Measurements from ENCODE around the gene GMPPA.

The GMPPA gene

GRCh38 chr2:219548990-219549389 lies 50.3 kb downstream of the GMPPA start:
- no peak overlapping the region for H3K27ac ChIP-seq (ENCODE audit: low read depth, low read length)
- peaks cover 16 to 20% of the 10 kb centered on the region in 2 donors for H3K27me3 ChIP-seq (ENCODE audit: control insufficient read depth in 1 of 2, insufficient read depth in 2 of 2, low read length in 2 of 2)
- peaks cover 23 to 24% of the 10 kb centered on the region in 2 donors for H3K4me1 ChIP-seq (ENCODE audit: control insufficient read depth in 1 of 2, insufficient read depth in 2 of 2, low read length in 2 of 2)
- no peaks in the 10 kb centered on the region for H3K9me3 ChIP-seq (ENCODE audit: control insufficient read depth in 1 of 2, low read length in 2 of 2)
- H3K4me3 ChIP-seq (ENCODE audit: low read depth in 1 of 2, low read length in 2 of 2): no peak overlapping the region
- no peaks in the 10 kb centered on the region for H3K36me3 ChIP-seq (ENCODE audit: control insufficient read depth in 1 of 2, insufficient read depth in 2 of 2, low read length in 2 of 2)
- H3K9ac ChIP-seq (ENCODE audit: low read depth in 1 of 2, low read length in 2 of 2): no peak overlapping the region

- Histone ChIP-seq H3K9ac (ENCODE audit: low read depth in 1 of 2, low read length in 2 of 2) (no peak overlapping the region), H3K4me3 (ENCODE audit: low read depth in 1 of 2, low read length in 2 of 2) (no peak overlapping the region), H3K36me3 (ENCODE audit: control insufficient read depth in 1 of 2, insufficient read depth in 2 of 2, low read length in 2 of 2) (no peaks in the 10 kb centered on the region), H3K27me3 (ENCODE audit: control insufficient read depth in 1 of 2, insufficient read depth in 2 of 2, low read length in 2 of 2) (peaks cover 20 to 22% of the 10 kb centered on the region in 2 donors), H3K9me3 (ENCODE audit: control insufficient read depth in 1 of 2, low read length in 2 of 2) (no peaks in the 10 kb centered on the region), H3K27ac (ENCODE audit: low read depth, low read length) (no peak overlapping the region), H3K4me1 (ENCODE audit: control insufficient read depth in 1 of 2, insufficient read depth in 2 of 2, low read length in 2 of 2) (peaks cover 17% of the 10 kb centered on the region in 2 donors)
Observed at GRCh38 chr2:219549619-219550018, 50.9 kb downstream of the GMPPA start.

- H3K36me3 ChIP-seq (ENCODE audit: control insufficient read depth in 1 of 2, insufficient read depth in 2 of 2, low read length in 2 of 2): no peaks in the 10 kb centered on the region
- no peaks in the 10 kb centered on the region for H3K9me3 ChIP-seq (ENCODE audit: control insufficient read depth in 1 of 2, low read length in 2 of 2)
- H3K27me3 ChIP-seq (ENCODE audit: control insufficient read depth in 1 of 2, insufficient read depth in 2 of 2, low read length in 2 of 2): peaks cover 20 to 22% of the 10 kb centered on the region in 2 donors
- H3K27ac ChIP-seq (ENCODE audit: low read depth, low read length): no peak overlapping the region
- H3K9ac ChIP-seq (ENCODE audit: low read depth in 1 of 2, low read length in 2 of 2): peak overlapping the region in 1 of 2 donors; percentile 38
- peaks cover 5 to 9% of the 10 kb centered on the region in 2 donors for H3K4me1 ChIP-seq (ENCODE audit: control insufficient read depth in 1 of 2, insufficient read depth in 2 of 2, low read length in 2 of 2)
- H3K4me3 ChIP-seq (ENCODE audit: low read depth in 1 of 2, low read length in 2 of 2): peak overlapping the region; percentile 54 to 71
Observed at GRCh38 chr2:219551441-219552381, 53.0 kb downstream of the GMPPA start.

- H3K27ac ChIP-seq (ENCODE audit: low read depth, low read length): no peak overlapping the region
- peaks cover 20 to 22% of the 10 kb centered on the region in 2 donors for H3K27me3 ChIP-seq (ENCODE audit: control insufficient read depth in 1 of 2, insufficient read depth in 2 of 2, low read length in 2 of 2)
- H3K9me3 ChIP-seq (ENCODE audit: control insufficient read depth in 1 of 2, low read length in 2 of 2): no peaks in the 10 kb centered on the region
- peak overlapping the region; percentile 54 to 71 for H3K4me3 ChIP-seq (ENCODE audit: low read depth in 1 of 2, low read length in 2 of 2)
- peaks cover 5 to 9% of the 10 kb centered on the region in 2 donors for H3K4me1 ChIP-seq (ENCODE audit: control insufficient read depth in 1 of 2, insufficient read depth in 2 of 2, low read length in 2 of 2)
- no peaks in the 10 kb centered on the region for H3K36me3 ChIP-seq (ENCODE audit: control insufficient read depth in 1 of 2, insufficient read depth in 2 of 2, low read length in 2 of 2)
- H3K9ac ChIP-seq (ENCODE audit: low read depth in 1 of 2, low read length in 2 of 2): peak overlapping the region in 1 of 2 donors; percentile 51
Observed at GRCh38 chr2:219552382-219553167, 53.9 kb downstream of the GMPPA start.

GRCh38 chr2:219553168-219553417 lies 54.4 kb downstream of the GMPPA start:
- Histone ChIP-seq H3K9ac (ENCODE audit: low read depth in 1 of 2, low read length in 2 of 2) (no peak overlapping the region), H3K36me3 (ENCODE audit: control insufficient read depth in 1 of 2, insufficient read depth in 2 of 2, low read length in 2 of 2) (no peaks in the 10 kb centered on the region), H3K27ac (ENCODE audit: low read depth, low read length) (no peak overlapping the region), H3K27me3 (ENCODE audit: control insufficient read depth in 1 of 2, insufficient read depth in 2 of 2, low read length in 2 of 2) (peaks cover 20 to 22% of the 10 kb centered on the region in 2 donors), H3K4me3 (ENCODE audit: low read depth in 1 of 2, low read length in 2 of 2) (peak overlapping the region; percentile 54 to 71), H3K9me3 (ENCODE audit: control insufficient read depth in 1 of 2, low read length in 2 of 2) (no peaks in the 10 kb centered on the region), H3K4me1 (ENCODE audit: control insufficient read depth in 1 of 2, insufficient read depth in 2 of 2, low read length in 2 of 2) (peaks cover 5 to 9% of the 10 kb centered on the region in 2 donors)

GRCh38 chr2:219553463-219553963 lies 54.8 kb downstream of the GMPPA start:
- H3K27ac ChIP-seq (ENCODE audit: low read depth, low read length): no peak overlapping the region
- no peaks in the 10 kb centered on the region for H3K9me3 ChIP-seq (ENCODE audit: control insufficient read depth in 1 of 2, low read length in 2 of 2)
- peaks cover 5 to 9% of the 10 kb centered on the region in 2 donors for H3K4me1 ChIP-seq (ENCODE audit: control insufficient read depth in 1 of 2, insufficient read depth in 2 of 2, low read length in 2 of 2)
- no peak overlapping the region for H3K9ac ChIP-seq (ENCODE audit: low read depth in 1 of 2, low read length in 2 of 2)
- H3K27me3 ChIP-seq (ENCODE audit: control insufficient read depth in 1 of 2, insufficient read depth in 2 of 2, low read length in 2 of 2): peaks cover 20 to 22% of the 10 kb centered on the region in 2 donors
- no peaks in the 10 kb centered on the region for H3K36me3 ChIP-seq (ENCODE audit: control insufficient read depth in 1 of 2, insufficient read depth in 2 of 2, low read length in 2 of 2)
- no peak overlapping the region for H3K4me3 ChIP-seq (ENCODE audit: low read depth in 1 of 2, low read length in 2 of 2)

- Histone ChIP-seq H3K4me1 (ENCODE audit: control insufficient read depth in 1 of 2, insufficient read depth in 2 of 2, low read length in 2 of 2) (peaks cover 5 to 9% of the 10 kb centered on the region in 2 donors), H3K9ac (ENCODE audit: low read depth in 1 of 2, low read length in 2 of 2) (no peak overlapping the region), H3K27ac (ENCODE audit: low read depth, low read length) (no peak overlapping the region), H3K36me3 (ENCODE audit: control insufficient read depth in 1 of 2, insufficient read depth in 2 of 2, low read length in 2 of 2) (no peaks in the 10 kb centered on the region), H3K9me3 (ENCODE audit: control insufficient read depth in 1 of 2, low read length in 2 of 2) (no peaks in the 10 kb centered on the region), H3K4me3 (ENCODE audit: low read depth in 1 of 2, low read length in 2 of 2) (no peak overlapping the region), H3K27me3 (ENCODE audit: control insufficient read depth in 1 of 2, insufficient read depth in 2 of 2, low read length in 2 of 2) (peaks cover 20 to 22% of the 10 kb centered on the region in 2 donors)
Observed at GRCh38 chr2:219554350-219554749, 55.7 kb downstream of the GMPPA start.

GRCh38 chr2:219555956-219556355 lies 57.3 kb downstream of the GMPPA start:
- Histone ChIP-seq H3K9ac (ENCODE audit: low read depth in 1 of 2, low read length in 2 of 2) (no peak overlapping the region), H3K4me3 (ENCODE audit: low read depth in 1 of 2, low read length in 2 of 2) (no peak overlapping the region), H3K27ac (ENCODE audit: low read depth, low read length) (no peak overlapping the region), H3K9me3 (ENCODE audit: control insufficient read depth in 1 of 2, low read length in 2 of 2) (no peaks in the 10 kb centered on the region), H3K36me3 (ENCODE audit: control insufficient read depth in 1 of 2, insufficient read depth in 2 of 2, low read length in 2 of 2) (no peaks in the 10 kb centered on the region), H3K27me3 (ENCODE audit: control insufficient read depth in 1 of 2, insufficient read depth in 2 of 2, low read length in 2 of 2) (peaks cover 20 to 21% of the 10 kb centered on the region in 2 donors), H3K4me1 (ENCODE audit: control insufficient read depth in 1 of 2, insufficient read depth in 2 of 2, low read length in 2 of 2) (peaks cover 5 to 9% of the 10 kb centered on the region in 2 donors)

- peaks cover 5 to 9% of the 10 kb centered on the region in 2 donors for H3K4me1 ChIP-seq (ENCODE audit: control insufficient read depth in 1 of 2, insufficient read depth in 2 of 2, low read length in 2 of 2)
- no peaks in the 10 kb centered on the region for H3K9me3 ChIP-seq (ENCODE audit: control insufficient read depth in 1 of 2, low read length in 2 of 2)
- H3K36me3 ChIP-seq (ENCODE audit: control insufficient read depth in 1 of 2, insufficient read depth in 2 of 2, low read length in 2 of 2): no peaks in the 10 kb centered on the region
- H3K27ac ChIP-seq (ENCODE audit: low read depth, low read length): no peak overlapping the region
- H3K27me3 ChIP-seq (ENCODE audit: control insufficient read depth in 1 of 2, insufficient read depth in 2 of 2, low read length in 2 of 2): peaks cover 19 to 20% of the 10 kb centered on the region in 2 donors
- H3K9ac ChIP-seq (ENCODE audit: low read depth in 1 of 2, low read length in 2 of 2): no peak overlapping the region
- H3K4me3 ChIP-seq (ENCODE audit: low read depth in 1 of 2, low read length in 2 of 2): no peak overlapping the region
Observed at GRCh38 chr2:219556413-219556812, 57.7 kb downstream of the GMPPA start.
